ENCODE measurements around the gene AMH.

The AMH gene

GRCh38 chr19:2221918-2222317 lies 27.2 kb upstream of the AMH start:
- no peak for DNase-seq

DNA sequence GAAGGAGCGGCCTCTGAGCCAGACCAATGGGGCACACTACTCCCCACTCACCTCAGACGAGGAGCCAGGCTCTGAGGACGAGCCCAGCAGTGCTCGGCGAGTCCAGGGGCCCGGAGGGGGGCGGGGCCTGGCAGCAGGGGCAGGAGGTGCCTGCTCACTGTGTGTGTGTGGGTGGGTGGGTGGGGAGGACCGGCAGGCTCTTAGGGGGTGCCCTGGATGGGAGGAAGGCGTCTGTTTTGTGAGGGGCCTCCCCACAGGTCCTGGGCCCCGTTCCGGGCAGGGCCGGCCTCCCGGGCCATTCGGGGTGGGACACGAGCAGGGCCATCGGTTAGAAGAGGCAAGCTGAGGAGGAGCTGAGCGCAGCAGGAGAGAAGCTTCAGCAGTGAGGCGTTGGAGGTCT lies 25.7 kb upstream of the AMH start:
- DNase-seq = no peak

DNA sequence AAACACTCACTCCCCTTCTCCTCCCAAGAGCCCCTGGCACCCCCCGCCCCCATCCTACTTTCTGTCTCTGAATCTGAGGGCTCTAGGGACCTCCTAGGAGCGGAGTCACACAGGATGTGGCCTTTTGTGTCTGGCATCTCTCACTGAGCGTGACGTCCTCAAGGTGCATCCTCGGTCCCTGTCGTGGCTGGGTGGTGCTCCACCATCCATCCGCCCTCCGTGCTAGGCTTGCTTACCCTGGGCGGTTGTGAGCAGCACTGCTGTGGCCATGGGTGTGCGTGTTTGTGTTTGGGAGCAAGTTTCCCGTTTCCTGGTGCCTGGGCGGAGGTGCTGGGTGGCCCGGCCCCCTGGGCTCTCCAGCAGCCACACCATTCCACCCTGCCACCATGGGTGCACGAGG lies 25.2 kb upstream of the AMH start:
- DNase-seq = no peak

- no peak for DNase-seq
Measured at GRCh38 chr19:2224754-2225349, 24.3 kb upstream of the AMH start.

GRCh38 chr19:2225415-2226050 lies 23.6 kb upstream of the AMH start:
- no peak for DNase-seq

DNA sequence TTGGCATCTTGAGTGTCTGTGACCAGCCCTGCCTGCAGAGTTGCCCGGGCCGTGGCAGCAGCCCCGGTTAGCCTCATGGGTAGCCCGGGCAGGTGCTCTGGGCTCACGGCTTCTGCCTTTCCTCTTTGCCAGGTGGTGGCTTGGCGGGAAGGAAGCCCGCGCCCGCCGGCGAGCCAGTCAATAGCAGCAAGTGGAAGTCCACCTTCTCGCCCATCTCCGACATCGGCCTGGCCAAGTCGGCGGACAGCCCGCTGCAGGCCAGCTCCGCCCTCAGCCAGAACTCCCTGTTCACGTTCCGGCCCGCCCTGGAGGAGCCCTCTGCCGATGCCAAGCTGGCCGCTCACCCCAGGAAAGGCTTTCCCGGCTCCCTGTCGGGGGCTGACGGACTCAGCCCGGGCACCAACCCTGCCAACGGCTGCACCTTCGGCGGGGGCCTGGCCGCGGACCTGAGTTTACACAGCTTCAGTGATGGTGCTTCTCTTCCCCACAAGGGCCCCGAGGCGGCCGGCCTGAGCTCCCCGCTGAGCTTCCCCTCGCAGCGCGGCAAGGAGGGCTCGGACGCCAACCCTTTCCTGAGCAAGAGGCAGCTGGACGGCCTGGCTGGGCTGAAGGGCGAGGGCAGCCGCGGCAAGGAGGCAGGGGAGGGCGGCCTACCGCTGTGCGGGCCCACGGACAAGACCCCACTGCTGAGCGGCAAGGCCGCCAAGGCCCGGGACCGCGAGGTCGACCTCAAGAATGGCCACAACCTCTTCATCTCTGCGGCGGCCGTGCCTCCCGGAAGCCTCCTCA lies 22.9 kb upstream of the AMH start:
- no peak for DNase-seq

DNA sequence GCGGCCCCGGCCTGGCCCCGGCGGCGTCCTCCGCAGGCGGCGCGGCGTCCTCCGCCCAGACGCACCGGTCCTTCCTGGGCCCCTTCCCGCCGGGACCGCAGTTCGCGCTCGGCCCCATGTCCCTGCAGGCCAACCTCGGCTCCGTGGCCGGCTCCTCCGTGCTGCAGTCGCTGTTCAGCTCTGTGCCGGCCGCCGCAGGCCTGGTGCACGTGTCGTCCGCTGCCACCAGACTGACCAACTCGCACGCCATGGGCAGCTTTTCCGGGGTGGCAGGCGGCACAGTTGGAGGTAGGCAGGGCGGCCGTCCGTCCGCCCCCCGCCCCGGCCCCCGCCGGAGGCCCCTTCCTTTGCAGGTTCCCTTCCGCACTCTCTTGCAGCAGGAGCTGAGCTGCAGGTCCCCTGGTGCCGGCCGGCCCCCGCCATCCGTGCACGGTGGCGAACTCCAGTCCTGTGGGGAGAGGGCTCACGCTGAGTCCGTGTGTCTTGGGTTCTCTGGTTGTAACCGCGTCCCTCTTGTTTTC lies 22.2 kb upstream of the AMH start:
- DNase-seq = no peak

- DNase-seq = no peak
Measured at GRCh38 chr19:2227415-2228156, 21.5 kb upstream of the AMH start.

DNA sequence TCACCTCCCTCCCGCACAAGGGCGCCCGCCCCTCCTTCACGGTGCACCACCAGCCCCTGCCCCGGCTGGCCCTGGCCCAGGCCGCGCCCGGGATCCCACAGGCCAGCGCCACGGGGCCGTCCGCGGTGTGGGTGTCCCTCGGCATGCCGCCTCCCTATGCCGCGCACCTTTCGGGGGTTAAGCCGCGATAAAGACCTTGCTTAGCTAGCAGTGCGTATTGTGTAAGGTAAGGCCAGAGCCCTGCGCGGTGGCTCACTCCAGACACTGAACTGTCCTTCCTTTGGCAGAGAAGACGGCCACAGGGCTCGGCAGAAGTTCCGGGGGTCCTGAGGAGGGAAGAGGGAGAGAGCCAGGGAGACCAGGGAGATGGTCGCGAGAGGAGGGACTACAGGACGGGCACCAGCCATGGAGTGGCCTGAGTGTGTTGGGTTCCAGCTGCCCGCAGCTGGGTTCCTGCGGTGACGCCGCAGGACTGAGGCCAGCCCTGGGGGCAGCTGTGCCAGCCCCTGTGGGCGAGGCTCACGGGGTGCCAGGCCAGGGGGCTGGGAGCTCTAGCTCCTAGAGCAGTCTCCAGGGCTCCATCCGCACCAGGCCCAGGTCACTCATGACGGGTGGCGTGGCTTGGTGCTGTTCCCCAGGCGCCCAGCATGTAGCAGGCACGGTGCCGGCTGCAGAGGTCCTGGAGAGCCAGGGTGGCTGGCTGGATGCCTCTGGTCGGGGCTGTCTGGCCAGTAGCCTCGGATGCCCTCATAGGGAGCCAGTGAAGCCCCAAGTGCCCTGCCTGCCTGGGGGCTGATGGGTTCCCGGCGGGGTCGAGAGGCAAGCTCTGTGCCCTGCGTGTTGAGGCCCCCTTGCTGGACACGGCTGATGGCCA lies 20.7 kb upstream of the AMH start:
- no peak for DNase-seq

GRCh38 chr19:2229103-2230032 lies 19.8 kb upstream of the AMH start:
- DNase-seq = no peak

- no peak for DNase-seq
Measured at GRCh38 chr19:2230033-2230531, 19.0 kb upstream of the AMH start.

- DNase-seq = no peak
Measured at GRCh38 chr19:2230807-2231533, 18.2 kb upstream of the AMH start.

DNA sequence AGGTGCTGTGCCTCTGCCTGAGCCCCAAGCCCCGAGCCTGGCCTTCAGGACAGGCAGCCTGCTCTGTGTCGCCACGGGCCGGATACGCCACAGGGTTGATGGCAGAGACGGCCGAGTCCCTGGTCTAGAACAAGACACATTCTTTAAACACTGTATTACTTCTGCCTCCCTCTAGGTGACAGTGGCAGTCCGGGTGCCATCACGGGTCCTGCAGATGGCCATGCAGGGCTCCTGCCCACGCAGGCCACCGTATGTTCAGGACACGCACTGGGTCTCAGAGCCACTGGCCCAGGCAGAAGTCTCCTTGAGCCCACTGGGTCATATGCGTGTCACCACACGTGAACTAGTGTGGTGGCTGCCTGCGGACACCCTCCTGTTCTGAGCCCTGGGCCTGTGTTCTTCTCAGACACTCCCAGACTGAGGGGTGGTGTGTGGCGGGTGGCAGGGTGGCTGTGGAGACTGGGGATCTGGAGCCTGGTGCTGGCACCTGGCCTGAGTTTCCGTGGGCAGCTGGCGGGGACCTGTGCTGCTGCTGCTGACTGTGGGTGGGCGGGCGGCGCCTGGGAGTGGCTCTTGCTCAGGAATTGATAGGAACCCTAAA lies 17.4 kb upstream of the AMH start:
- DNase-seq = no peak

DNA sequence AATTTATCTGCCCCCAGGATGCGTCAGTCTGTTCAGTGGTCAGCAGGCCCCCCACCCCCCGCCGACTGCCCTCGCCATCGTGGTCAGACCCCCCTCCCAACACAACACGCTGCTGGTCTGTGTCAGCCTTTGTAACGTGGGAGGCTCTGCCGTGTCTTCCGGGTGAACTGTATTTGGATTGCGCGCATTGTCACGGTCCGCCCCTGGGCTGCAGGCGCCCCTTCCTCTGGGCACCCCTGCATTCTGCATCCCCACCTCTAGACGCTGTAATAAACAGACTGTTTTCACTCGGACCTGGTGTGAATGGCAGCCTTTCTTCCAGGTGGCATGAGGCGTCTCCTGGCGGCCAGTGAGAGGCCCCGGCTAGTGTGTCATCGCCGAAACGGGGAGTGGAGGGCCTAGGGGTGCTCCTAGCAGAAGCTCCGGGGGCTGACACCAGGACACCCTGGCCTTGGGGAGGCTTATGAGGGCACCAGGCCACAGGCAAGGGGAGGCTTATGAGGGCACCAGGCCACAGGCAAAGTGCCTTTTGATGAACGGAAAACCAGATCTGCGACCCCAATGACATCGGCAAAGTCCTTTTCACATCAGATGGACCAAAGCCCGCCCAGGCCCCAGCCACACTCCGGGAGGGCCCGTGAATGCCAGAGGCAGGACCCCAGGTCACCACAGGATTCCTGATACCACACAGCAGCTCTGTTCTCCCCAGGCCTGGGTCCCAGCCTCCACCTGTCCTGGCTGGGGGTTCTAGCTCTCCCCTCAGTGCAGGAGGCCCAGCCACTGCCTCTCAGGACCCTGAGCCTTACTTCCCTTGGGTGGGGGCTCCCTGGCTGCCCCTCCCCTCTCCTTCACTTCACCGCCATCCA lies 16.6 kb upstream of the AMH start:
- DNase-seq = no peak

DNA sequence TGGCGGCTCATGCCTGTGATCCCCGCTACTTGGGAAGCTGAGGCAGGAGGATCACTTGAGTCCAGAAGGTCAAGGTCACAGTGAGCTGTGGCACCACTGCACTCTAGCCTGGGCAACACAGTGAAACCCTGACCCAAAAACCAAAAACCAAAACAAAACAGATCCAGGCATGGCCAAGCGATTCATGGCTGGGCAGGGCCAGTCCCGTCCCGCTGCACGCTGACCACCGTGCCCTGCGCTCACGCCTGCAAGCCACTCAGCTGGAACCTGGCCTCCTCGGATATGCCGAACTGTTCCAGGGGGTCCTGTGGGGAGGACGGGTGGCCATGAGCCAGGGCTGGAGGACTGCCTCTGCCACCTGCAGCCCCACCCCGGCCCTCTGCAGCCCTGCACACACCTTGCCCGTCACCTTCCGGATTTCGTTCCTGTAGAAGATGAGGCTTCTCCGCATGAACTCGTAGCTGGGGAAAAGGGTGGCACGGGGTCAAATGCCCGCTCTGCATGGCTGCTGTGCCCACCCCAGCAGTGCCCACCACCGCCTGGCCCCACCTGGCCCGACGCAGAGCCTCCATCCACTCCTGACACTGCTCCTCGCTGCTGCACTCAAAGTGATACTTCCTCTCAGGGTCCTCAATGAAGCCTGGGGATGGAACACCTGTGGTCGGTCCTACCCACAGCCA lies 15.4 kb upstream of the AMH start:
- no peak for DNase-seq

- DNase-seq = no peak
Measured at GRCh38 chr19:2234996-2235380, 14.1 kb upstream of the AMH start.

GRCh38 chr19:2235381-2236063 lies 13.6 kb upstream of the AMH start:
- no peak for DNase-seq

- DNase-seq = no peak
Measured at GRCh38 chr19:2236064-2236313, 13.1 kb upstream of the AMH start.
